Transverse colon (tissue), 4 donors: ENCODE measurements around the gene SLC25A47. TPM values are rescaled to one million over a fixed set of nuclear protein-coding genes. Genes with fewer than 3 reads are reported as not detected.
"Not testable (repeated sequence)": the region's sequence is repeated elsewhere in the genome, so short reads cannot be mapped to it uniquely, and the experiment has no call there.

Experiments
- DNase-seq: peaks from one replicate; pipeline ENCODE4 v3.0.0-alpha.2; 2019
- H3K27ac ChIP-seq, 4 donors: fragments of 200-600 bp; sonication (generic); 2 replicates each; pipeline ENCODE4 v1.5.1; 2016 to 2018; ENCODE audit warnings: inconsistent platforms in 4 of 4
- H3K27me3 ChIP-seq: fragments of 200-600 bp; sonication (generic); 2 replicates; pipeline ENCODE4 v1.5.1; 2017; ENCODE audit warnings: inconsistent platforms
- H3K36me3 ChIP-seq, 4 donors: fragments of 200-600 bp; sonication (generic); 2 replicates each; pipeline ENCODE4 v1.5.1; 2017 to 2019; ENCODE audit warnings: inconsistent platforms in 4 of 4
- H3K4me1 ChIP-seq, 4 donors: fragments of 200-600 bp; sonication (generic); 2 replicates each; pipeline ENCODE4 v1.5.1; 2017 to 2020; ENCODE audit warnings: inconsistent platforms in 4 of 4
- H3K4me3 ChIP-seq, 4 donors: fragments of 200-600 bp; sonication (generic); 1 replicate in 1 of 4; 2 replicates in 3 of 4; pipeline versions ENCODE4 v1.5.1 to v1.6.1; 2017 to 2019; ENCODE audit warnings: inconsistent platforms in 4 of 4
- H3K9me3 ChIP-seq, 2 donors: fragments of 200-600 bp; sonication (generic); 2 replicates each; pipeline ENCODE4 v1.5.1; 2017 to 2019; ENCODE audit warnings: inconsistent platforms in 2 of 2
- CTCF ChIP-seq, 5 experiments: fragments of 200-600 bp in 3 of 5; fragments of 450-650 bp in 2 of 5; sonication (generic) in 3 of 5; IDR thresholded peaks; 1 replicate in 2 of 5; 2 replicates in 3 of 5; pipeline ENCODE4 v1.5.1; 2016 to 2017; ENCODE audit warnings: antibody characterized with exemption in 5 of 5, inconsistent platforms in 3 of 5, mild to moderate bottlenecking in 2 of 5, moderate library complexity in 1 of 5
- EP300 ChIP-seq: sonication (generic); formaldehyde crosslinking; IDR thresholded peaks from one replicate; pipeline ENCODE4 v1.6.1; 2017; ENCODE audit warnings: antibody characterized with exemption, low read depth
- POLR2A ChIP-seq: fragments of 450-650 bp; IDR thresholded peaks from one replicate; pipeline ENCODE4 v1.6.1; 2016; ENCODE audit warnings: antibody characterized with exemption, mild to moderate bottlenecking, moderate library complexity
- POLR2AphosphoS5 ChIP-seq, 3 donors: sonication (generic); formaldehyde crosslinking; IDR thresholded peaks; one replicate each; pipeline ENCODE4 v1.6.1; 2016; ENCODE audit warnings: antibody characterized with exemption in 3 of 3
- WGBS, 2 donors: methylation state at CpG; one replicate each; pipeline ENCODE4 v1.1.5; 2018; ENCODE audit warnings: low coverage in 1 of 2; 5-methylcytosine and 5-hydroxymethylcytosine counted together
- in situ Hi-C, 4 donors: fragments of 200-750 bp; cut with MboI; loops; one replicate each; pipeline versions ENCODE4 v1.15.0 to v1.15.1; 2017; ENCODE audit warnings: low sequenced_read_pairs in 3 of 4, low pct_ligation_motif_present in 1 of 4, low pct_unique_long_range_greater_than_20kb in 1 of 4
- intact Hi-C: fragments of 100-400 bp; cut with DNase I; formaldehyde crosslinking; loops from one replicate; pipeline ENCODE4 v1.15.1; 2023; ENCODE audit warnings: low total_unique reads
- total RNA-seq, 4 donors: library from RNA; depleted of rRNA; stranded (reverse); fragments of >200 nt; gene quantifications; one replicate each; pipeline ENCODE4 v1.1.0, GENCODE V29; 2016

The SLC25A47 gene
- total RNA-seq, 4 donors from 2014 or later = 0.27 to 0.32 TPM; not detected in 2

GRCh38 chr14:100294213-100294962, 28.8 kb upstream of the SLC25A47 start:
- Histone ChIP-seq H3K36me3 (no peaks in the 10 kb centered on the region), H3K4me1 (peaks cover 10 to 21% (median 16%) of the 10 kb centered on the region in 4 donors), H3K27me3 (no peaks in the 10 kb centered on the region), H3K4me3 (no peak overlapping the region), H3K27ac (no peak overlapping the region), H3K9me3 (no peaks in the 10 kb centered on the region)
- in situ Hi-C loops (no loop called here), intact Hi-C loops (no loop called here)
- TF ChIP-seq POLR2A (no peak), CTCF (IDR thresholded peaks at IDR 0.05) (no peak), POLR2AphosphoS5 (IDR thresholded peaks at IDR 0.05) (no peak), EP300 (no peak)
- 79 to 100% methylated on average over 2 to 12 of the region's 12 CpGs for WGBS, 2 donors
- DNase-seq = peak; percentile 6

- TF ChIP-seq CTCF (IDR thresholded peaks at IDR 0.05) = no peak
- TF ChIP-seq EP300 = no peak
- no peak for TF ChIP-seq POLR2AphosphoS5 (IDR thresholded peaks at IDR 0.05)
- TF ChIP-seq POLR2A = no peak
- intact Hi-C loops = no loop called here
- Histone ChIP-seq H3K36me3 (no peaks in the 10 kb centered on the region), H3K9me3 (no peaks in the 10 kb centered on the region), H3K27me3 (no peaks in the 10 kb centered on the region), H3K27ac (no peak overlapping the region), H3K4me1 (peaks cover 10 to 21% (median 16%) of the 10 kb centered on the region in 4 donors), H3K4me3 (no peak overlapping the region)
- 85 to 100% methylated on average over 1 to 2 of the region's 2 CpGs for WGBS, 2 donors
- no peak for DNase-seq
- in situ Hi-C loops = no loop called here
These were observed 28.2 kb upstream of the SLC25A47 start for GRCh38 chr14:100294963-100295330.

GRCh38 chr14:100295376-100296105, 27.6 kb upstream of the SLC25A47 start:
- intact Hi-C loops (no loop called here), in situ Hi-C loops (no loop called here)
- no peaks in the 10 kb centered on the region for H3K9me3 ChIP-seq
- no peak for DNase-seq
- H3K27me3 ChIP-seq = no peaks in the 10 kb centered on the region
- TF ChIP-seq CTCF (IDR thresholded peaks at IDR 0.05) = no peak
- no peak for TF ChIP-seq POLR2A
- TF ChIP-seq EP300 = no peak
- TF ChIP-seq POLR2AphosphoS5 (IDR thresholded peaks at IDR 0.05) = no peak
- H3K36me3 ChIP-seq = no peaks in the 10 kb centered on the region
- H3K4me3 ChIP-seq = no peak overlapping the region
- H3K4me1 ChIP-seq = peaks cover 10 to 21% (median 16%) of the 10 kb centered on the region in 4 donors
- WGBS, 2 donors = 94 to 95% methylated on average over 6 to 16 of the region's 16 CpGs
- peak overlapping the region in 1 of 4 donors; percentile 87 for H3K27ac ChIP-seq

GRCh38 chr14:100296106-100296651, 27.0 kb upstream of the SLC25A47 start:
- intact Hi-C loops (no loop called here), in situ Hi-C loops (no loop called here)
- TF ChIP-seq CTCF (IDR thresholded peaks at IDR 0.05) (no peak), POLR2A (no peak), EP300 (no peak), POLR2AphosphoS5 (IDR thresholded peaks at IDR 0.05) (no peak)
- Histone ChIP-seq H3K9me3 (no peaks in the 10 kb centered on the region), H3K27ac (peak overlapping the region in 3 of 4 donors; percentile 72 to 87 (median 78)), H3K4me3 (no peak overlapping the region), H3K36me3 (no peaks in the 10 kb centered on the region), H3K27me3 (no peaks in the 10 kb centered on the region), H3K4me1 (peaks cover 10 to 21% (median 16%) of the 10 kb centered on the region in 4 donors)
- WGBS, 2 donors = 82 to 91% methylated on average over 5 to 9 of the region's 9 CpGs
- DNase-seq = no peak

- in situ Hi-C loops = not testable (repeated sequence)
These were observed 26.4 kb upstream of the SLC25A47 start for GRCh38 chr14:100296729-100297128.

More at GRCh38 chr14:100296729-100297128, 26.4 kb upstream of the SLC25A47 start:
- H3K4me3 ChIP-seq, H3K27me3 ChIP-seq, H3K36me3 ChIP-seq, intact Hi-C loops, DNase-seq, H3K9me3 ChIP-seq: not testable (repeated sequence)
- peak overlapping the region; percentile 67 to 87 (median 75) for H3K27ac ChIP-seq
- 86% methylated on average over 11 of the region's 11 CpGs; no CpG with 5 or more reads in 1 of the 2 donors for WGBS, 2 donors
- H3K4me1 ChIP-seq = peaks cover 10 to 21% (median 16%) of the 10 kb centered on the region in 4 donors
